Measurements from ENCODE around the gene GOLGB1.

DNA sequence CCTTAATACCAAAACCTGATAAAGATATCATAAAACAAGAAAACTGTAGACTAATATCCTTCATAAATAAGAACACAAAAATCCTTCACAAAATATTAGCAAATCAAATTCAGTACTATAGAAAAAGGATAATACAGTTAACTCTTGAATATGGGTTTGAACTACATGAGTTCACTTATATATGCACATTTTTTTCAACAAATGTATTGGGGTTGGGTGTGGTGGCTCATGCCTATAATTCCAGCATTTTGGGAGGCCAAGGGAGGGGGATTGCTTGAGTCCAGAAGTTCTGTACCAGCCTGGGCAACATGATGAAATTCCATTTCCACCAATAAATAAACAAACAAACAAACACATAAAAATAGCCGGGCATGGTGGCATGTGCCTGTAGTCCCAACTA is 39.2 kb downstream of the GOLGB1 start:
- TF ChIP-seq CTCF (IDR thresholded peaks at IDR 0.05) (no peak), POLR2A (IDR thresholded peaks at IDR 0.05) (no peak)

Data from thyroid gland (tissue), 4 donors.